GM12874 (cell line): ENCODE results near the gene CCDC201.

Experiments used
- TF ChIP-seq, protein P1 (sequence below): IDR thresholded peaks from 2 replicates; pipeline ENCODE4 v1.5.1; 2011; ENCODE audit warnings: low read depth, mild to moderate bottlenecking, control low read depth, low read length, moderate library complexity; ENCODE audit not compliant: insufficient read depth

The CCDC201 gene

DNA sequence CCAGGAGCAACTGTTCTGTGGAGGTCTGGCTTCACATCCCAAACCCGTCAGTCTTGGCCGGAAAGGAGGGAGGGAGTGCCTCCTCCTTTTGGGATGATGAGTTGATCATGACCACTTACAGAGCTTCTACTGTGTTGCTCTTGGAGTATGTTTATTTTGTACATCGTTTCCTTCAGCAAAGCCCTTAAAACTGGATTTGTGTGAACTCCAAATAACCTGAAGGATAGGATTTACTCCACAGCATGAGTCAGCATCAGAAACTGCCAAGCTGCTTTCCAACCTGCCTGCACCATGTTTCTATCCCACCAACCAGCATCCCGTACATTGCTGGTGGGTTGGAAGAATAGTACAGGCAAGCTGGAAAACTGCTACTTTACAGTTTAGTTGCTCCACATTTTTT, 3.5 kb downstream of the CCDC201 start:
- TF ChIP-seq, protein P1, sequence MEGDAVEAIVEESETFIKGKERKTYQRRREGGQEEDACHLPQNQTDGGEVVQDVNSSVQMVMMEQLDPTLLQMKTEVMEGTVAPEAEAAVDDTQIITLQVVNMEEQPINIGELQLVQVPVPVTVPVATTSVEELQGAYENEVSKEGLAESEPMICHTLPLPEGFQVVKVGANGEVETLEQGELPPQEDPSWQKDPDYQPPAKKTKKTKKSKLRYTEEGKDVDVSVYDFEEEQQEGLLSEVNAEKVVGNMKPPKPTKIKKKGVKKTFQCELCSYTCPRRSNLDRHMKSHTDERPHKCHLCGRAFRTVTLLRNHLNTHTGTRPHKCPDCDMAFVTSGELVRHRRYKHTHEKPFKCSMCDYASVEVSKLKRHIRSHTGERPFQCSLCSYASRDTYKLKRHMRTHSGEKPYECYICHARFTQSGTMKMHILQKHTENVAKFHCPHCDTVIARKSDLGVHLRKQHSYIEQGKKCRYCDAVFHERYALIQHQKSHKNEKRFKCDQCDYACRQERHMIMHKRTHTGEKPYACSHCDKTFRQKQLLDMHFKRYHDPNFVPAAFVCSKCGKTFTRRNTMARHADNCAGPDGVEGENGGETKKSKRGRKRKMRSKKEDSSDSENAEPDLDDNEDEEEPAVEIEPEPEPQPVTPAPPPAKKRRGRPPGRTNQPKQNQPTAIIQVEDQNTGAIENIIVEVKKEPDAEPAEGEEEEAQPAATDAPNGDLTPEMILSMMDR: no peak

DNA sequence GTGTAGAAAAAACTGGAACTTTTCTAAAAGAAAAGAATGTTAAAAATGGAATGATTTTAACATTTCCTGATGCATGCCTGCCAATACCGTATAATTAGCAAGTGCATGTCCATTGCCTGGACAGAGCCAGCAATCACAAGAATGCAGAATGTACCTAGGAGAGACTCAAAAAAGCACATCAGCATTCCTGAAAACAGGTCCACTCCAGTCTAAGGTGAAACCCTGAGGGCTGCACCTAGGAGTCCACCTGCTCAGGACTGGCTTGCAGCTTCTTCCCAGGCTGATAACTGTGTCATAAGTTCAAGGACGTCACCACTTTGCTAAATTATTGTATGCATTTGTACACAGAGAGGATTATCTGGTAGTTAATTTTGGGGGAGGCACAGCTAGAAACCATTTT, 5.4 kb downstream of the CCDC201 start:
- TF ChIP-seq, protein P1: no peak

DNA sequence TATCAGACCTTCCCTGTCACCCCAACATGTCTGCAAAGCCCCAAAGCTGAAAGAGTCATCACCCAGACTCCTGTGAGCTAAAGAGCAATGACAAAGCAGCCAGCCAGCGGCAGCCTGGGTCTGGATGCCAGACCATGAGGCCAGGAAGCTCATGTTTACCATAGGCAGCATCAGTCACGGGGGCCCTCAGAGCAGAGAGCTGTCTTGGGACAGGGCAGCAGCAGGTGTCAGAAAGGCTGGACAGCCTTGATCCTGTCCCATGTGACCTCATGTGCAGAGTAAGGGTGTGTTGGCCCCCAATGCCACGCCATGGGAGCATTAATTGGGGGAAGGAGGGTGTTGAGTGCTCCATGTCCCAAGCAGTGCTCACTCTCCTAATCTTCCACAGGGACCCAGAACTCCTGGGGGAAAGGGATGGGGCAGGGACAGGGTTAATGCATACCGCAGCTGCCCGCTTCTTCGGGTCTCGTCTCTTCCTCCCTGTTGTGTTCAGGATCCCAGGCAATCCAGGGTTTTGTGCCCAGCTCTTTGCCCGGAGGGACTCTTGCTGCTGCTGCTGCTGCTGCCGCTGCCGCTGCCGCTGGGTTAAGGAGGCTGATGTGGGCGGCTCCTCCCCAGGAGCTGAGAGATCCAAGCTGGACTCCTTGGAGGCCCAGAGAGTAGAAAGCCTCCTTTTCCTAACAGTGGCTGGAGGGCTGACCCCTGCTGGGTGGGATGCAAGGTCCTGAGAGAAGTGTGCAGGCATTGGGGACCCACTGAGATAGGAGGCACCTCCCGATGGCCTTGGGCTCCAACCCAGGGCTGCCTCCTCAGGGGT, 7.1 kb downstream of the CCDC201 start:
- TF ChIP-seq, protein P1: no peak

DNA sequence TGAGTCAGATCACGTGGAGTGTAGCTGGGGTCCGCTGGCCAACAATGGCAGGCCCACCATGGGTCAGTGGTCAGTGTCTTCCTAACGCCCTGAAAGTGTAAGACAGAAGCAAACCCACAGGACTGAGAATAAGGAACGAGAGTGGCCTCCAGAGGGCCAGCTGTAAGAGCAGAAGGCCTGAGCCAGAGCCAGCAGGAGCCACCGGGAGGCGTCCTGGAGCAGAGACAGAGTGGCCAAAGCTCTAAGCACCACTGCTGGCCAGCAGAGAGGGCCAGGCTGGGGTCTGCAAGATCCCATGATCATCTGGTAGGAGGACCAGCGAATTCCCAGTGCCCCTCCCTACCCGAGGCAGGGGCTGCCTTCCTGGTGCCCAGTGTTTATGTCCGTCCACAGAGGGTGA, 9.2 kb downstream of the CCDC201 start:
- TF ChIP-seq, protein P1: 0 out of 2 replicates have a peak, but pooled peaks have one; percentile 11

DNA sequence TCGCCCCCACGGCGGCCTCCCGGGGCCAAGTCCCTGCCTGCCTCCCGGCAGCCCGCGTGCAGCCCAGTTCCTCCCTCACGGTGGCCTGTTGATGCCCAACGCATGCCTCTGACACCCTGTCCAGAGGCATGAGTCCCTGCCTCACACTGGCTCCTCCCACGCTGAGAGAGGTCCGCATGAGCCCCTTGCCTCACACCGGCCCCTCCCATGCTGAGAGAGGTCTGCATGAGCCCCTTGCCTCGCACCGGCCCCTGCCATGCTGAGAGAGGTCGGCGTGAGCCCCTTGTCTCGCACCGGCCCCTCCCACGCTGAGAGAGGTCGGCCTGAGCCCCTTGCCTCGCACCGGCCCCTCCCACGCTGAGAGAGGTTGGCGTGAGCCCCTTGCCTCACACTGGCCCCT, 59.9 kb downstream of the CCDC201 start:
- TF ChIP-seq, protein P1: no peak
